Hepatocyte (in vitro differentiated cells): ENCODE results near the gene CHN2. TPM values are rescaled to one million over a fixed set of nuclear protein-coding genes. Genes with fewer than 3 reads are reported as not detected.

Experiments
- DNase-seq: peaks from one replicate; pipeline ENCODE4 v3.0.0-alpha.2; 2016; ENCODE audit warnings: low spot score
- H2AFZ ChIP-seq: fragments of 200-600 bp; sonication (generic); 2 replicates; pipeline ENCODE4 v1.6.0; 2016; ENCODE audit warnings: antibody characterized with exemption, mild to moderate bottlenecking
- H3K27ac ChIP-seq: fragments of 200-600 bp; sonication (generic); 2 replicates; pipeline ENCODE4 v1.5.1; 2016; ENCODE audit warnings: mild to moderate bottlenecking
- H3K27me3 ChIP-seq: fragments of 200-600 bp; sonication (generic); 2 replicates; pipeline ENCODE4 v1.6.1; 2016
- H3K36me3 ChIP-seq: fragments of 200-600 bp; sonication (generic); replicated peaks from 2 replicates; pipeline ENCODE4 v1.5.1; 2016; ENCODE audit warnings: low read depth; ENCODE audit not compliant: insufficient read depth
- H3K4me1 ChIP-seq: fragments of 200-600 bp; sonication (generic); 2 replicates; pipeline ENCODE4 v1.5.1; 2016; ENCODE audit warnings: mild to moderate bottlenecking, moderate library complexity; ENCODE audit not compliant: insufficient read depth
- H3K4me2 ChIP-seq: fragments of 200-600 bp; sonication (generic); 2 replicates; pipeline ENCODE4 v1.6.0; 2016
- H3K4me3 ChIP-seq: fragments of 200-600 bp; sonication (generic); 2 replicates; pipeline ENCODE4 v1.5.1; 2016; ENCODE audit warnings: mild to moderate bottlenecking
- H3K79me2 ChIP-seq: fragments of 200-600 bp; sonication (generic); 2 replicates; pipeline ENCODE4 v1.6.0; 2017; ENCODE audit warnings: mild to moderate bottlenecking
- H3K9me2 ChIP-seq: fragments of 200-600 bp; sonication (generic); replicated peaks from 2 replicates; pipeline ENCODE4 v1.6.0; 2017; ENCODE audit warnings: mild to moderate bottlenecking; ENCODE audit not compliant: insufficient read depth
- H3K9me3 ChIP-seq: fragments of 200-600 bp; sonication (generic); 2 replicates; pipeline ENCODE4 v1.5.1; 2016; ENCODE audit warnings: low read depth, mild to moderate bottlenecking
- H4K20me1 ChIP-seq: fragments of 200-600 bp; sonication (generic); 2 replicates; pipeline ENCODE4 v1.6.0; 2016; ENCODE audit warnings: mild to moderate bottlenecking; ENCODE audit not compliant: insufficient read depth, poor library complexity, severe bottlenecking
- CTCF ChIP-seq: fragments of 200-600 bp; sonication (generic); IDR thresholded peaks from 2 replicates; pipeline ENCODE4 v1.5.1; 2016; ENCODE audit warnings: antibody characterized with exemption, mild to moderate bottlenecking; ENCODE audit not compliant: poor library complexity
- EZH2 ChIP-seq: fragments of 200-600 bp; sonication (generic); IDR thresholded peaks from 2 replicates; pipeline ENCODE4 v1.6.1; 2016; ENCODE audit warnings: antibody characterized with exemption, mild to moderate bottlenecking, borderline replicate concordance
- EZH2phosphoT487 ChIP-seq: fragments of 200-600 bp; sonication (generic); IDR thresholded peaks from one replicate; pipeline ENCODE4 v1.6.1; 2018; ENCODE audit warnings: antibody characterized with exemption, mild to moderate bottlenecking, low read depth, moderate library complexity; ENCODE audit not compliant: unreplicated experiment, severe bottlenecking
- WGBS: methylation state at CpG from one replicate; pipeline ENCODE4 v1.1.6; 2016; ENCODE audit warnings: low lambda C conversion rate; ENCODE audit errors: missing lambda C conversion rate; 5-methylcytosine and 5-hydroxymethylcytosine counted together
- polyA plus RNA-seq: library from polyadenylated mRNA; unstranded; fragments of >200 nt; fragmentation: Nextera tagmentation; extraction: Ambion mirVana; gene quantifications from 2 replicates; pipeline ENCODE4 v1.2.1, GENCODE V29; 2016
- total RNA-seq: library from RNA; depleted of rRNA; stranded (reverse); fragments of >200 nt; gene quantifications from 2 replicates; pipeline ENCODE4 v1.2.3, GENCODE V29; 2014

The CHN2 gene
- total and polyA plus RNA-seq, 2 experiments from 2014 or later: 8.7 to 12.3 TPM

GRCh38 chr7:29253225-29253624, 58.6 kb downstream of the CHN2 start:
- no peak overlapping the region for H3K4me3 ChIP-seq
- H3K9me2 ChIP-seq: no peaks in the 10 kb centered on the region
- H3K27me3 ChIP-seq: no peaks in the 10 kb centered on the region
- H3K79me2 ChIP-seq: no peaks in the 10 kb centered on the region
- WGBS: 100% methylated on average over 1 of the region's 1 CpG
- H4K20me1 ChIP-seq: no peaks in the 10 kb centered on the region
- no peak for DNase-seq
- H2AFZ ChIP-seq: no peak overlapping the region
- H3K36me3 ChIP-seq: no peaks in the 10 kb centered on the region
- no peak overlapping the region for H3K4me2 ChIP-seq
- no peak for TF ChIP-seq EZH2phosphoT487
- no peak for TF ChIP-seq CTCF
- TF ChIP-seq EZH2: no peak
- H3K4me1 ChIP-seq: peaks cover 20% of the 10 kb centered on the region
- no peak overlapping the region for H3K27ac ChIP-seq
- H3K9me3 ChIP-seq: no peaks in the 10 kb centered on the region

GRCh38 chr7:29254591-29254990, 60.0 kb downstream of the CHN2 start:
- Histone ChIP-seq H3K79me2 (no peaks in the 10 kb centered on the region), H3K4me1 (peaks cover 20% of the 10 kb centered on the region), H3K27me3 (no peaks in the 10 kb centered on the region), H3K9me3 (no peaks in the 10 kb centered on the region), H3K4me2 (no peak overlapping the region), H3K9me2 (no peaks in the 10 kb centered on the region), H3K27ac (no peak overlapping the region), H3K36me3 (no peaks in the 10 kb centered on the region), H2AFZ (no peak overlapping the region), H3K4me3 (no peak overlapping the region), H4K20me1 (no peaks in the 10 kb centered on the region)
- TF ChIP-seq CTCF (no peak), EZH2 (no peak), EZH2phosphoT487 (no peak)
- DNase-seq: no peak
- 83% methylated on average over 6 of the region's 6 CpGs for WGBS

- H3K9me3 ChIP-seq: no peaks in the 10 kb centered on the region
- TF ChIP-seq CTCF (no peak), EZH2phosphoT487 (no peak), EZH2 (no peak)
- peaks cover 20% of the 10 kb centered on the region for H3K4me1 ChIP-seq
- 75% methylated on average over 6 of the region's 6 CpGs for WGBS
- no peaks in the 10 kb centered on the region for H4K20me1 ChIP-seq
- no peaks in the 10 kb centered on the region for H3K36me3 ChIP-seq
- peak overlapping the region; percentile 47 for H3K4me2 ChIP-seq
- no peaks in the 10 kb centered on the region for H3K9me2 ChIP-seq
- H3K27me3 ChIP-seq: no peaks in the 10 kb centered on the region
- no peak for DNase-seq
- no peak overlapping the region for H3K4me3 ChIP-seq
- no peaks in the 10 kb centered on the region for H3K79me2 ChIP-seq
- H3K27ac ChIP-seq: peak overlapping the region; percentile 52
- H2AFZ ChIP-seq: no peak overlapping the region
These were observed 60.8 kb downstream of the CHN2 start for GRCh38 chr7:29255199-29255878.
